CD14-positive monocyte (primary cell): ENCODE measurements around the gene CDT1. TPM values are rescaled to one million over a fixed set of nuclear protein-coding genes. Genes with fewer than 3 reads are reported as not detected.

Experiments used
- DNase-seq, 3 donors: peaks; one replicate each; pipeline ENCODE4 v3.0.0-alpha.2; 2011 to 2022
- H2AFZ ChIP-seq: 2 replicates; pipeline ENCODE4 v1.6.0; 2012; ENCODE audit warnings: mild to moderate bottlenecking, low read depth, low read length, inconsistent platforms; ENCODE audit not compliant: insufficient read depth, poor library complexity, severe bottlenecking
- H3K27ac ChIP-seq, 2 donors: 1 replicate in 1 of 2; 2 replicates in 1 of 2; pipeline ENCODE4 v1.5.1; 2012 to 2013; ENCODE audit warnings: low read length in 2 of 2, control low read depth in 1 of 2, inconsistent platforms in 1 of 2, low read depth in 1 of 2, mild to moderate bottlenecking in 1 of 2
- H3K27me3 ChIP-seq, 2 donors: one replicate each; pipeline versions ENCODE4 v1.6.0 to v1.6.1; 2011 to 2013; ENCODE audit warnings: low read length in 2 of 2; ENCODE audit not compliant: control insufficient read depth in 2 of 2, insufficient read depth in 2 of 2
- H3K36me3 ChIP-seq, 2 donors: replicated peaks in 1 of 2; 1 replicate in 1 of 2; 2 replicates in 1 of 2; pipeline versions ENCODE4 v1.5.1 to v1.6.1; 2012 to 2013; ENCODE audit warnings: low read length in 2 of 2, control low read depth in 1 of 2, inconsistent platforms in 1 of 2, mild to moderate bottlenecking in 1 of 2; ENCODE audit not compliant: insufficient read depth in 2 of 2, control insufficient read depth in 1 of 2
- H3K4me1 ChIP-seq, 2 donors: 1 replicate in 1 of 2; 2 replicates in 1 of 2; pipeline versions ENCODE4 v1.5.1 to v1.6.1; 2012 to 2013; ENCODE audit warnings: low read length in 2 of 2, control low read depth in 1 of 2, inconsistent platforms in 1 of 2, mild to moderate bottlenecking in 1 of 2, moderate library complexity in 1 of 2; ENCODE audit not compliant: insufficient read depth in 2 of 2, control insufficient read depth in 1 of 2
- H3K4me2 ChIP-seq: replicated peaks from 2 replicates; pipeline ENCODE3; 2012; ENCODE audit warnings: low read length, moderate library complexity, mild to moderate bottlenecking; ENCODE audit not compliant: poor library complexity, severe bottlenecking; ENCODE audit errors: extremely low read depth
- H3K4me3 ChIP-seq, 3 experiments: fragments of 200-600 bp in 1 of 3; sonication (generic) in 1 of 3; replicated peaks in 1 of 3; 1 replicate in 2 of 3; 2 replicates in 1 of 3; pipeline ENCODE4 v1.5.1; 2011 to 2013; ENCODE audit warnings: low read length in 3 of 3, mild to moderate bottlenecking in 3 of 3, control low read depth in 2 of 3, low read depth in 2 of 3, inconsistent platforms in 1 of 3, moderate library complexity in 1 of 3
- H3K79me2 ChIP-seq: 2 replicates; pipeline ENCODE4 v1.6.0; 2012; ENCODE audit warnings: mild to moderate bottlenecking, control low read depth, inconsistent platforms, low read length, moderate library complexity; ENCODE audit not compliant: insufficient read depth
- H3K9ac ChIP-seq: 2 replicates; pipeline ENCODE4 v1.6.0; 2017; ENCODE audit warnings: low read length, mild to moderate bottlenecking; ENCODE audit not compliant: insufficient read depth, poor library complexity, severe bottlenecking
- H3K9me3 ChIP-seq, 2 donors: replicated peaks in 1 of 2; 1 replicate in 1 of 2; 2 replicates in 1 of 2; pipeline versions ENCODE4 v1.5.1 to v1.6.1; 2012 to 2013; ENCODE audit warnings: low read length in 2 of 2, control low read depth in 1 of 2; ENCODE audit not compliant: control insufficient read depth in 1 of 2, insufficient read depth in 1 of 2
- H4K20me1 ChIP-seq: 2 replicates; pipeline ENCODE4 v1.6.0; 2012; ENCODE audit warnings: mild to moderate bottlenecking, low read length, control low read depth, moderate library complexity; ENCODE audit not compliant: insufficient read depth
- H3K27ac Mint-ChIP-seq, 7 donors: one replicate each; pipeline ENCODE4 v1.8.0; 2020; ENCODE audit warnings: mild to moderate bottlenecking in 7 of 7, mixed read lengths in 7 of 7, moderate library complexity in 6 of 7, inconsistent platforms in 2 of 7
- H3K27me3 Mint-ChIP-seq, 3 donors: one replicate each; pipeline ENCODE4 v1.8.0; 2021 to 2022; ENCODE audit warnings: low read depth in 3 of 3, mild to moderate bottlenecking in 3 of 3, mixed read lengths in 3 of 3, moderate library complexity in 3 of 3, inconsistent platforms in 1 of 3
- H3K36me3 Mint-ChIP-seq, 2 donors: one replicate each; pipeline ENCODE4 v1.8.0; 2020; ENCODE audit warnings: mixed read lengths in 2 of 2, inconsistent platforms in 1 of 2, mild to moderate bottlenecking in 1 of 2
- H3K4me1 Mint-ChIP-seq: one replicate; pipeline ENCODE4 v1.8.0; 2020; ENCODE audit warnings: mild to moderate bottlenecking, mixed read lengths
- H3K4me3 Mint-ChIP-seq, 2 donors: one replicate each; pipeline ENCODE4 v1.8.0; 2020; ENCODE audit warnings: mild to moderate bottlenecking in 2 of 2, mixed read lengths in 2 of 2, moderate library complexity in 1 of 2
- H3K9me3 Mint-ChIP-seq, 7 donors: one replicate each; pipeline ENCODE4 v1.8.0; 2020 to 2022; ENCODE audit warnings: mixed read lengths in 7 of 7, mild to moderate bottlenecking in 6 of 7, moderate library complexity in 6 of 7, inconsistent platforms in 2 of 7
- CTCF ChIP-seq: fragments of 200-600 bp; IDR thresholded peaks from one replicate; pipeline ENCODE4 v1.8.0; 2022; ENCODE audit warnings: antibody characterized with exemption, mild to moderate bottlenecking
- WGBS: methylation state at CpG from one replicate; pipeline ENCODE4 v1.1.5; 2013; ENCODE audit warnings: missing lambda C conversion rate; ENCODE audit not compliant: insufficient coverage; 5-methylcytosine and 5-hydroxymethylcytosine counted together
- intact Hi-C, 2 donors: fragments of 100-400 bp; cut with micrococcal nuclease; formaldehyde crosslinking; loops; one replicate each; pipeline versions ENCODE4 v1.15.0 to v1.15.1; 2023
- polyA plus RNA-seq, 3 donors: library from polyadenylated mRNA; depleted of rRNA in 1 of 3; unstranded in 2 of 3; stranded (reverse) in 1 of 3; fragments of 300-500 nt in 2 of 3; fragments of >200 nt in 1 of 3; fragmentation: Illumina TruSeq in 2 of 3; gene quantifications; 1 replicate in 2 of 3; 2 replicates in 1 of 3; pipeline ENCODE4 v1.2.3, GENCODE V29; 2012 to 2021

CDT1 gene
- polyA plus RNA-seq, 3 donors = 0.07 to 0.24 (median 0.16) TPM

DNA sequence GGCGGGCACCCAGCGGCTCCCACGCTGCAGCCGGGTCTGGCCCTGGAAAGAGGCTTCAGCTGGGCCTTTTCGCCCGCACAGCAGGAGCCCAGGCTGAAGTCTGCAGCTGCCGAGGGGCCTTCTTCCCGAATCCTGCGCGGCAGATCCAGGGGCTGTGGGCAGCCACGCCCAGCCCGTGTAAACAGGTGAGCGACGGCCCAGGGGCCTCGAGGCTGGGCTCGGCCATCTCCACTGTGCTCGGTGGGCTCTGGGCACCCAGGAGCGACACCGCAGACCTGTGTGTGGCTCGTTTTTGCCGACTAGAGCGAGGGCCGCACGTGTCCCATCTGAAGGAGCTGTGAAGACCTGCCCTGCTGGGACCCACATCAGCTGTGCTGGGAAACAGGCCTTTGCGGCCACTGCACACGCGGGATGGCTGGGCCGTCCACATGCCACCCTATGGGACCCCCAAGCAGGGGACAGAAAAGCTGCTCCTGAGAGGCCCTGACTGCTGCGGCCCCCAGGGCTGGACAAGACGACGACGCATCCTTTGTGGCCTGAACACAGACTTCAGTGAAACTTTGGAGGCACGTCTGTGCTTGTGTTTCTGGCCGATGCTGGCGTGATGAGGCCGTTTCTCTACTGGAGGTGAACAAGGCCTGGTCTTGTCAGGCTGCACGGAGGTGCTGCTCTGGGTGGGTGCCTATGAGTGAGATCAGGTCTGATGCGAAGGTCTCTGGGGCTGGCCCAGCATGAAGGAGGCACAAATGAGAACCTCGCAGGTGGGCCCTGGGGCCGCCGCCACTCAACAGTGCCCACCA lies 13.3 kb downstream of the CDT1 start:
- DNase-seq = no peak
- H2AFZ ChIP-seq = no peak overlapping the region
- H3K9me3 Mint-ChIP-seq = peaks cover 0 to 3% (median 0%) of the 10 kb centered on the region in 7 donors
- H3K36me3 ChIP-seq = peaks cover 12 to 19% of the 10 kb centered on the region in 2 donors
- no peak overlapping the region for H3K4me3 Mint-ChIP-seq
- no peak overlapping the region for H3K9ac ChIP-seq
- no peak overlapping the region for H3K4me2 ChIP-seq
- no peak overlapping the region for H3K27ac ChIP-seq
- H3K36me3 Mint-ChIP-seq = peaks cover 2 to 28% of the 10 kb centered on the region in 2 donors
- no peaks in the 10 kb centered on the region for H3K27me3 Mint-ChIP-seq
- H3K4me1 Mint-ChIP-seq = peaks cover 9% of the 10 kb centered on the region
- H3K27me3 ChIP-seq = no peaks in the 10 kb centered on the region
- H4K20me1 ChIP-seq = peaks cover 16% of the 10 kb centered on the region
- H3K79me2 ChIP-seq = no peaks in the 10 kb centered on the region
- WGBS = 94% methylated on average over 41 of the region's 41 CpGs
- intact Hi-C loops = loop anchor here (2.0 to 10.0 kb wide), 2 partner anchors 42 to 398 kb away; partner anchors contain the start of gene ZNF778 (in 1 of the 2)
- no peaks in the 10 kb centered on the region for H3K9me3 ChIP-seq
- no peak overlapping the region for H3K4me3 ChIP-seq
- no peak overlapping the region for H3K27ac Mint-ChIP-seq
- TF ChIP-seq CTCF = no peak
- H3K4me1 ChIP-seq = peaks cover 14 to 15% of the 10 kb centered on the region in 2 donors

- Histone ChIP-seq H3K79me2 (no peaks in the 10 kb centered on the region), H3K4me3 (no peak overlapping the region), H2AFZ (no peak overlapping the region), H3K27ac (no peak overlapping the region), H3K36me3 (peaks cover 22 to 29% of the 10 kb centered on the region in 2 donors), H3K4me2 (no peak overlapping the region), H3K4me1 (peaks cover 3 to 5% of the 10 kb centered on the region in 2 donors), H3K27me3 (no peaks in the 10 kb centered on the region), H4K20me1 (peaks cover 16% of the 10 kb centered on the region), H3K9me3 (no peaks in the 10 kb centered on the region), H3K9ac (no peak overlapping the region)
- H3K27me3 Mint-ChIP-seq = no peaks in the 10 kb centered on the region
- H3K4me1 Mint-ChIP-seq = peaks cover 2% of the 10 kb centered on the region
- WGBS = 93% methylated on average over 35 of the region's 40 CpGs
- no peak overlapping the region for H3K27ac Mint-ChIP-seq
- H3K9me3 Mint-ChIP-seq = peaks cover 0 to 3% (median 0%) of the 10 kb centered on the region in 7 donors
- H3K36me3 Mint-ChIP-seq = peaks cover 11 to 39% of the 10 kb centered on the region in 2 donors
- intact Hi-C loops = loop anchor here (2.0 to 10.0 kb wide), 2 partner anchors 41 to 397 kb away; partner anchors contain the start of gene ZNF778 (in 1 of the 2)
- DNase-seq = no peak
- no peak for TF ChIP-seq CTCF
- no peak overlapping the region for H3K4me3 Mint-ChIP-seq
Measured at GRCh38 chr16:88817785-88818574, 14.4 kb downstream of the CDT1 start.
